SJCRH30 (cell line): Measurements from ENCODE around the gene ABCC2. TPM values are rescaled to one million over a fixed set of nuclear protein-coding genes. Genes with fewer than 3 reads are reported as not detected.
A peak's percentile ranks its signal among the peaks of the same experiment; 100 is the strongest.

Source experiments
- DNase-seq, 2 experiments: peaks; one replicate each; pipeline ENCODE4 v3.0.0-alpha.2; 2015 to 2020
- H3K27ac ChIP-seq: fragments of 250-450 bp; sonication (Bioruptor Pico); 2 replicates; pipeline ENCODE4 v1.5.1; 2020; ENCODE audit warnings: mild to moderate bottlenecking, moderate library complexity
- H3K27me3 ChIP-seq: fragments of 250-450 bp; sonication (Bioruptor Pico); 2 replicates; pipeline ENCODE4 v1.5.1; 2020; ENCODE audit warnings: mild to moderate bottlenecking, moderate library complexity
- H3K36me3 ChIP-seq: fragments of 250-450 bp; sonication (Bioruptor Pico); 2 replicates; pipeline ENCODE4 v1.5.1; 2020; ENCODE audit warnings: mild to moderate bottlenecking, moderate library complexity
- H3K4me1 ChIP-seq: fragments of 250-450 bp; sonication (Bioruptor Pico); 2 replicates; pipeline ENCODE4 v1.5.1; 2020; ENCODE audit warnings: mild to moderate bottlenecking, moderate library complexity
- H3K4me3 ChIP-seq: fragments of 250-450 bp; sonication (Bioruptor Pico); 2 replicates; pipeline ENCODE4 v1.5.1; 2020; ENCODE audit warnings: mild to moderate bottlenecking, moderate library complexity
- H3K9me3 ChIP-seq: fragments of 250-450 bp; sonication (Bioruptor Pico); replicated peaks from 2 replicates; pipeline ENCODE4 v1.5.1; 2020; ENCODE audit warnings: mild to moderate bottlenecking, moderate library complexity
- total RNA-seq: library from RNA; depleted of rRNA; stranded (reverse); fragments of >200 nt; shearing (Covaris generic); gene quantifications from 2 replicates; pipeline ENCODE4 v1.2.3, GENCODE V29; 2014

The ABCC2 gene
- total RNA-seq, 1 experiment from 2014 or later = 0.24 TPM

DNA sequence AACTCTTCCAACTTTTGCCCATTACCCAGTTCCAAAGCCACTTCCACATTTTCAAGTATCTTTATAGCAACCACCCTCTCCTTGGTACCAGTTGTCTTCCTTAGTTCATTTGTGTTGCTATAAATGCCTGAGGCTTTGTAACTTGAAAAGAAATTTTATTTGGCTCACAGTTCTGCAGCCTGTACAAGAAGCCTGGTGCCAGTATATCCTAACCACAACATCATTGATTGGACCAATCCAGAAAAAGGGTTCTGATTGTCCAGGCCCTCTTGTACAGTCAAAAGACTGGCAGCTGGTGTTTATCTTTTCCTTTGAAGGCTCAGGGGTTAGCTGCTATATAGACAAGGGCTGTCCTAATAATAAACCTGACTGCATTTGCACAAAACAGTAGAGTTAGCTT is 21.1 kb upstream of the ABCC2 start:
- Histone ChIP-seq H3K4me1 (no peaks in the 10 kb centered on the region), H3K27me3 (no peaks in the 10 kb centered on the region), H3K4me3 (no peak overlapping the region), H3K36me3 (peaks cover 16% of the 10 kb centered on the region), H3K9me3 (no peaks in the 10 kb centered on the region), H3K27ac (no peak overlapping the region)
- DNase-seq = no peak

DNA sequence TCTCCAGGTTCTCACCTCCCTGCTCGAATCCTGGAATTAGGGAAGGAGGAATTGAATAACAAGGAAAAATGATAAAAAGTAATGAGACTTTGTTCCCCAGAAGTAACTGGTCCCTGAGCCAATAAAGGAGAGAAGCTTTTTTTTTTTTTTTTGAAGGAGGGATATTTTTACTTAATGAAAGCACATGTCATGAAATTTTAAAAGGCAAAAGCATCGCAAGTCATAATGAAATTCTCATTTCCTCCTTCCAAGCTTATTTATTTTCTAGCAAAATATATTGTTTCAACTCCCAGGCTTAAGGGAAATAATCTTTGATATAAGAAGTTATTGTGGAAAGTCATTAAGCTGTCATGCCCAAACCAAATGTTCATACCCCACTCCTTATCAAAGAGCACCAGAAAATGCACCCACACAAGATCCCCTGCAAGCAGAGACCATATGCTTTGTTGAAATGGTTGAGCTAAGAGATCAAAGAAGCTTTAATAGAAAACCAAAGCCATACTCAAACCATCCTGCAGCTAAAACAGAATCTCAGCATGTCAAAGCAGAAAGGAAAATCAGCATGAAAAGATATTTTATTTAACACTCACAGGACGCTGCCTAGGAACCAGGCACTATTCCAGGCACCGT is 16.7 kb upstream of the ABCC2 start:
- H3K4me3 ChIP-seq = no peak overlapping the region
- DNase-seq = no peak

DNA sequence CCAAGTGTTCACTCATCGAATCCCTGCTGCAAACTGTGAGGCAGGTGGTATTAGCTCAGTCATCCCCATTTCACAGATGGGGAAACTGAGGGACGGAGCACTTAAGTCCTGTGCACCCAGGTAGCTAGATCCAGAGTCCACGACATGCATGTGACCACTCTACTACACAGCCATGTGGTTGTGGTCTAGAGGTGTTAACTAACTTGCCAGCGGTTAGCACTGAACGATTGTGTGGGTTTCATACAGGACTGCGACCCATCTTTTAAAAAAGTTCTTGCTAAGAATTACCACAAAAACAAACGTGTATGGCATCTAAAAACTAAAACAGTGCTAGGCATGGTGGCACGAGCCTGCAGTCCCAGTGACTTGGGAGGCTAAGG is 16.1 kb upstream of the ABCC2 start:
- no peak overlapping the region for H3K4me3 ChIP-seq
- no peaks in the 10 kb centered on the region for H3K27me3 ChIP-seq
- H3K27ac ChIP-seq = no peak overlapping the region
- H3K4me1 ChIP-seq = no peaks in the 10 kb centered on the region
- H3K36me3 ChIP-seq = no peaks in the 10 kb centered on the region
- DNase-seq = no peak
- H3K9me3 ChIP-seq = no peaks in the 10 kb centered on the region

More for the DNA sequence above, 16.7 kb upstream of the ABCC2 start:
- H3K9me3 ChIP-seq = no peaks in the 10 kb centered on the region
- no peaks in the 10 kb centered on the region for H3K27me3 ChIP-seq
- H3K4me1 ChIP-seq = no peaks in the 10 kb centered on the region
- no peaks in the 10 kb centered on the region for H3K36me3 ChIP-seq
- H3K27ac ChIP-seq = no peak overlapping the region

DNA sequence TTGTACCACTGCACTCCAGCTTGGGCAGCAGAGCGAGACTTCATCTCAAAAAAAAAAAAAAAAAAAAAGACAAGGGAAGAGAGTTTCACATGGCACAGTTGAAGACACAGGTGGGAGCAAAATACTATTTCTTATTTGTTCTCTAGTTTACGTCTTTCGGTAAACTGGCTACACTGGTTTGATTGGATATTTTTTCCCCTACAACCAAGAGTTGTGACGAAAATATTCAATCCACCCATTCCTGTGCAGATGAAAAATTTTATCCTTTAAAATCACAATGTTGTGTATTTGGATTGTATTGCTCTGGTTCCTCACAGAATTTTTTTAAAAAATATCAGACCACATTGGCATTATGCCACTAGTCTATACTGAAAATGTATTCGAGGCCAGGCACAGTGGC is 14.5 kb upstream of the ABCC2 start:
- Histone ChIP-seq H3K4me1 (no peaks in the 10 kb centered on the region), H3K27ac (no peak overlapping the region), H3K36me3 (no peaks in the 10 kb centered on the region), H3K27me3 (no peaks in the 10 kb centered on the region), H3K4me3 (no peak overlapping the region), H3K9me3 (no peaks in the 10 kb centered on the region)
- DNase-seq = no peak

DNA sequence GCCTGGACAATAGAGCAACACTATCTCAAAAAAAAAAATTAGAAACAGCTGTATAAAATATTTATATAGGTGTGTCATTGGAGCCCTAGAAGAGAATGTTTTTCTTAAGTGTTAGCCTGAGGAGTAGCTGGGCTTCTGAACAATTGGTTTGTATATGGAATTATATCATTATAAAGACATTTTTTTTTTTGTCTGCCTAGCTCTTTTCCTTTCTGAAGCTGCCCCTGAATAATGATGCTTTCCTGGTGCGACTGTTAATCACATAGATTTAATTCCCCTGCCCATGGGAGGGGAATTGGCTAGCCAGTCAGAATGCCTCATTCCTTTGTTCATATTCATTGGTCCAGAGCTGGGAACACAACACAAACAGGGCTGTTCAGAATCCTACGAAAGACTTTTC is 13.9 kb upstream of the ABCC2 start:
- Histone ChIP-seq H3K36me3 (no peaks in the 10 kb centered on the region), H3K27me3 (no peaks in the 10 kb centered on the region), H3K27ac (no peak overlapping the region), H3K9me3 (no peaks in the 10 kb centered on the region), H3K4me1 (no peaks in the 10 kb centered on the region), H3K4me3 (no peak overlapping the region)
- DNase-seq = no peak

DNA sequence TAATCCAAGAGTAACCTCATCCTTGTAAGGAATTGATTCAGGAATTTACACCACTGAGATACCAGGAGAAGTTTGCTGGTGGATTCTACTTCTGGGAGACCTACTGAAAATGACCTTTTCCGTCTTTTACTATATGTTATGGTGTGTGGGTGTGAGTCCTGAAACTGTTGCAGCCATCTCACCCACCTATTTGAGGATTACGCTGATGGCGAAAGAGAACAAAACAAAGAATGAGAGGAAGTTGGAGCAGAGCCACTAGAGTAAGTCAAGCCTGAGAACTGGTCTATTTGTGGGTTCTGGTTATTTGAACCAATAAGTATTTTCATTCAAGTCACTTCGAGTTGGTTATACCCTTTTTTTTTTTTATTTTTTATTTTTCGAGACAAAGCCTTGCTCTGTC is 12.7 kb upstream of the ABCC2 start:
- Histone ChIP-seq H3K4me3 (no peak overlapping the region), H3K27me3 (no peaks in the 10 kb centered on the region), H3K4me1 (no peaks in the 10 kb centered on the region), H3K9me3 (no peaks in the 10 kb centered on the region), H3K36me3 (no peaks in the 10 kb centered on the region), H3K27ac (no peak overlapping the region)
- no peak for DNase-seq

DNA sequence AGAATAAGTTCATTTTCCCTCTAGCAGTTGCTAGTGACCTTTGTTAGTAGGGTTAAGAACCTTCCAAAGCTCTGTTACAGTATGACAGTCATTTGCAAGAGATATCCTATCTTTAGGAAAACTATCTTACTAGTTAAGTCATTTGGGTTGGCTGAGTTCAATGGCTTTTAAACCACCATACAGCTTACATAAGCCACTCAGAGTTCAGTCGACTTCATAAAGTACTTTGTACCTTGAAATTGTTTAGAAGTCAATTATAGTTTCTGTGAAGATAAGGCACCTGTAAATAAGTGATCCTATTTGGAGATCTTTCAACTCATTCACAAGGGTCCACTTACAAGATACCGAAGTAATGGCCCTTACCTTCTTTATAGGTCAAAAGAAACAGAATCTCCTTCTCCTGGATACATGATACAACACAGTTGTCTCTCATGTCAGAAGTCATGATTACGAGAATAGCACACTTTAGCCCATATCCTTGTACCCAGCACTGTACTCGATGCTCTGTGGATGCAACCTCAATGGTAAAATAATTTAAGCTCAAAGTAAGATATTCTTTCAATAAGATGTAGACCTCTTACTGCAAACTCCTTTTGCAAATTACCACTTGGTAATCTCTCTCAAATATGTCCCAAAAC is 11.9 kb upstream of the ABCC2 start:
- Histone ChIP-seq H3K4me1 (no peaks in the 10 kb centered on the region), H3K9me3 (no peaks in the 10 kb centered on the region), H3K27me3 (no peaks in the 10 kb centered on the region), H3K4me3 (no peak overlapping the region), H3K36me3 (no peaks in the 10 kb centered on the region), H3K27ac (no peak overlapping the region)
- no peak for DNase-seq

DNA sequence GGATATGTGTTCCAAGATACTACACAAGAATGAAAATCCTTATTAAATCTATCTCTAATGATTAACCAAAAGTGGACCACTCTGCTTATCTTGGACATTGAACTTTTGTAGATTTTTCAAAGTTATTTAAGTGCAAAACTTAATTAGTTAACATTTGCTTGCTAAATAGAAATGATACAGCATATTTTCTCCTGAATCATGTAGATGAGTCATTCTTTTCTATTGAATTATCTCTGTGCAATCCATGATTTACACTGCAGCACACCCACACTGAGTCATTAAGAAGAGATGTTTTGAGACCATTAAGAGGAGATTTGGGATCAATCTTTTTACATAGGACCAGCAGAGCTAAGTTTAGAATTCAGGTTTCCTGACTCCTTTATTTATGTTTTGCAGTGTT is 6.6 kb upstream of the ABCC2 start:
- Histone ChIP-seq H3K9me3 (no peaks in the 10 kb centered on the region), H3K4me1 (no peaks in the 10 kb centered on the region), H3K27ac (no peak overlapping the region), H3K36me3 (no peaks in the 10 kb centered on the region), H3K27me3 (no peaks in the 10 kb centered on the region), H3K4me3 (no peak overlapping the region)
- DNase-seq = no peak

DNA sequence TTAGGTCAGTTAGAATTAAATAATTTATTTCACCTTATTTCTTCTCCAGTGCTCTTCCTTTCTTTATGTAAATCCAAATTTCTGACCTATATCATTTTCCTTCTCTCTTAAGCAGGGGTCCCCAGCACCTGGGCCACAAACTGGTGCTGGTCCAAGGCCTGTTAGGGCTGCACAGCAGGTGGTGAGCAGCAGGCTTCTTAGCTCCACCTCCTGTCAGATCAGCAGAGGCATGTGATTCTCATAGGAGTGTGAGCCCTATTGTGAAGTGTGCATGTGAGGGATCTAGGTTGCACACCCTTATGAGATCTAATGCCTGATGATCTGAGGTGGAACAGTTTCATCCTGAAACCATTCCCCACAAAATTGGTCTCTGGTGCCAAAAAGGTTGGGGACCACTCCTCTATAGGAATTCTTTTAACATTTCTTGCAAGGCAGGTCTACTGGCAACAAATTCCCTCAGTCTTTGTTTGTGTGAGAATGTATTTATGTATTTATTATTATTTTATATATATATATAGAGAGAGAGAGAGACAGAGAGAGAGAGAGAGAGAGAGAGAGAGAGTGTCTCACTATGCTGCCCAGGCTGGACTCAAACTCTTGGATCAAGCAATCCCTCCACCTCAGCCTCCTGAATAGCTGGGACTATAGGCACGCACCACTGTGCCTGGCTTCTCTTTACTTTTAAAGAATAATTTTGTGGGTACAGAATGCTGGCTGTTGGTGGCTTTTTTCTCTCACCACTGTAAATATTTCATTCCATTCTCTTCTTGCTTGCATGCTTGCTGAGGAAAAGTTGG is 4.3 kb upstream of the ABCC2 start:
- H3K4me1 ChIP-seq = no peaks in the 10 kb centered on the region
- H3K27ac ChIP-seq = no peak overlapping the region
- H3K27me3 ChIP-seq = no peaks in the 10 kb centered on the region
- no peak for DNase-seq
- no peaks in the 10 kb centered on the region for H3K36me3 ChIP-seq
- no peak overlapping the region for H3K4me3 ChIP-seq
- no peaks in the 10 kb centered on the region for H3K9me3 ChIP-seq

DNA sequence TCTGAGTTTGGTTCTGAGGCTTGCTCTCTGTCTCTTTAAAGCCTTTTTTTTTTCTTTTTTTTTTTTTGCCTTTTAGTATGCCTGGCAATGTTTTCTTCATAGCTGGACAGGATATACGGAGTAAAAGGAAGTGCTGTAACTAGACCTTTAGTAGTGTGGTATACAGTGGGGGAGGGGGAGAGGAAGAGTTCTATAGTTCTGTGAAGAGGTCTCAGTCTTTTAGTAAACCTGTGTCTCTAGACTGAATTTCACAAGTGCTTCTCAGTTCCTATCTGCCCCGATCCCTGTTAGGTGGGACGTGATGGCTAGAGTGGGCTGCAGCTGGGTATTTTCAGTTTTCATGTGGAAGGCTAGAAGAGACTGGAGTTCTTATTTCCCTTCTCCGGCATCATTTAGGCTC is 3.1 kb upstream of the ABCC2 start:
- peak; percentile 28 to 58 for DNase-seq
- Histone ChIP-seq H3K36me3 (no peaks in the 10 kb centered on the region), H3K27ac (peak overlapping the region; percentile 44), H3K9me3 (no peaks in the 10 kb centered on the region), H3K4me1 (no peaks in the 10 kb centered on the region), H3K27me3 (no peaks in the 10 kb centered on the region), H3K4me3 (peak overlapping the region; percentile 32)

DNA sequence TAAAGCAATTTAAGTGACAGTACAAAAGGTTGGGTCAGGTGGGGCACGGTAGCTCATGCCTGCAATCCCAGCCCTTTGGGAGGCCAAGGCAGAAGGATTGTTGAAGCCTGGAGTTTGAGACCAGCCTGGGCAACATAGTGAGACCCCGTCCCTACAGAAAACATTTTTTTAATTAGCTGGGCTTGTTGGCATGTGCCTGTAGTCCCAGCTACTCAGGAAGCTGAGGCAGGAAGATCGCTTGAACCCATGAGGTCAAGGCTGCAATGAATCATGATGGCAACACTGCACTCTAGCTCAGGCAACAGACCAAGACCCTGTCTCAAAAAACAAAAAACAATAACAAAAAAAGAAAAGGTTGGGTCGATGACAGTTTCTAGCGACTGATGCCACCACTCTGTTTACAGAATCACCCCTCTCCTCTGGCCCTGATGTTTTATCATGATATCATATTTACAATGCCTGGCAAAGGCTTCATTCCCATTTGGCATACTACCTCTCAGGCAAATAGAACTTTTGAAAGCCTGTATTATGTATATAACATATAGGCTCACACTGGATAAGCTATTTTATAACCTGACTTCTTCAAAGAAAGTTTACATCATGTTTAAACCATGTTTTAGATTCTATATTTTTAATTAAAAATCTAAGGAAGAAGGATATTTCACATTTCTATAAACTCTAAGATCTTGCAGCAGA is 558 bp upstream of the ABCC2 start:
- DNase-seq = no peak
- Histone ChIP-seq H3K27ac (no peak overlapping the region), H3K27me3 (no peaks in the 10 kb centered on the region), H3K4me3 (no peak overlapping the region), H3K4me1 (no peaks in the 10 kb centered on the region), H3K36me3 (no peaks in the 10 kb centered on the region), H3K9me3 (no peaks in the 10 kb centered on the region)

DNA sequence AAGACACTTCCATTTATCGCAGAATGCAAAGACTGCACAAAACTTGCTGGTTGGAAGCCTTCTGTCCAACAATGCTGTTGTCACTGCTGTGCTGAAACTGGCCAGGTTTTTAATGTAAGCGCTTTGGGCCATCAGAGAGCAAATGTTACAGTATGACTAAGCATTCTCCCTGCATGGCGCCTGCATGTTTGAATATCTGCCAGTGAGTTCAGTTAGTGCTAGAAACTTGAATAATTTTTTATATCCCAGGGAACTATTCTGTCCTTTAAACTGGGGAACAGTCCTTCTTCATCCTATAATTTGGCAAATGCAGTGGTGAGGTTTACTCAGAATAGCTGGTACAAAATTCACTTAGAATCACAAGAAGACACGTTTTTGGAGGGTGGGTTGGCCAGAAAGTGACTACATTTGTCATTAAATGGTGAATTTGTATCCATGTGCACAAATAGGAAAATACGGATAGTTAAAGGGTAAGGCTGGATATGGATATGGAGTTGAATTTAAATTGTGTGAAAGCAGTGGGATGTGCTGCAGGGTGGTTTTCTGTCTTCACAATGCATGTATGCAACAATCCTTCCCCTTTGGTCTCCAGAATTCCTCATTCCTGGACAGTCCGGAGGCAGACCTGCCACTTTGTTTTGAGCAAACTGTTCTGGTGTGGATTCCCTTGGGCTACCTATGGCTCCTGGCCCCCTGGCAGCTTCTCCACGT is 1.7 kb downstream of the ABCC2 start:
- H3K36me3 ChIP-seq = no peaks in the 10 kb centered on the region

DNA sequence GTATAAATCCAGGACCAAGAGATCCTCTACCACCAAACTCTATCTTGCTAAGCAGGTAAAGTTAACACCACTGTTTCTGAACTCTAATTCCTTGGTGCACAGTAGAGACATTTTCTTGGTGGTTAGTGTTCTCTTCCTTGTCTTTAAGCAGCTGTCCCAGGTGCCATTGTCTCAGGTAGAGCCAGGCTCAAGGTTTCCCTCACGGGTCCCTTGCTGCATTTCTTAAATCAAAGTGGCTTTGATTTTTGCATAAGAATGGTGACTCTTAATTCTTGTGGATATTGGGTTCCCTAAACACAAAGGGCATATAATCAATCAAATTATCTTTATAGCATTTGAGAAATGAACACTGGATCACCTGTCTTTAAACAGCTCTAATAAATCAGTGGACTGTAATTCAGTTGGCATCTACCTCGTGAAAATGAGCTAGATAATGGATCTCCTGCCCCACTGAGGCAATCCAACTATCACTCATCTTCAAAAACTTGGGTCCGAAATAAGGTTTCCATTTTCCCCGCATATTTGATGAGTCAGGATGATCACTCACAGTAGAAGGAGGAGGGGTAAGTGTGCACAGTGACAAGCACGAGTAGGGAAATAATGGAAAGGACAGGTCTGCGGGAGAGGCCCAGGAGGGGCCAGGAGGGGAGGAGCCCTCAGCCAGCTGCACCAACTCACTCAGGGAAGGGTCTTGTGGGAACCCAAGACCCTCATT is 2.4 kb downstream of the ABCC2 start:
- Histone ChIP-seq H3K27me3 (no peaks in the 10 kb centered on the region), H3K27ac (no peak overlapping the region), H3K9me3 (no peaks in the 10 kb centered on the region), H3K4me3 (no peak overlapping the region), H3K36me3 (no peaks in the 10 kb centered on the region), H3K4me1 (no peaks in the 10 kb centered on the region)
- DNase-seq = no peak

More for the DNA sequence above, 1.7 kb downstream of the ABCC2 start:
- no peaks in the 10 kb centered on the region for H3K27me3 ChIP-seq
- no peak for DNase-seq
- H3K9me3 ChIP-seq = no peaks in the 10 kb centered on the region
- no peak overlapping the region for H3K4me3 ChIP-seq
- no peak overlapping the region for H3K27ac ChIP-seq
- no peaks in the 10 kb centered on the region for H3K4me1 ChIP-seq

DNA sequence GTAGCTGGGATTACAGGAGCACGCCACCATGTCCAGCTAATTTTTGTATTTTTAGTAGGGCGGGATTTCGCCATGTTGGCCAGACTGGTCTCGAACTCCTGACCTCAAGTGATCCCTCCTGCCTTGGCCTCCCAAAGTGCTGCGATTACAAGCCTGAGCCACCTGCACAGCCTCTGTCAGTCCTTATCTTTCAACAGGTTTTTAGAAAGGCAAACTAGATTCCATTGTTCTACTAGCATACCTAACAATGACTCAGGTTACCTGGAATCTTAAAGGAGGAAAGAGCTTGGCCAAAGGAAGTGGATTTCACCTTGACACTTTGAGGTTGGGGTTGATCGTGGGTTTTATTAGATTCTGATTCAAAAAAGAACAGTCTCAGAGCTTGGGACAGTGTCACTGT is 3.2 kb downstream of the ABCC2 start:
- no peaks in the 10 kb centered on the region for H3K4me1 ChIP-seq
- H3K27me3 ChIP-seq = no peaks in the 10 kb centered on the region
- no peak overlapping the region for H3K27ac ChIP-seq
- no peak for DNase-seq
- H3K36me3 ChIP-seq = no peaks in the 10 kb centered on the region
- no peak overlapping the region for H3K4me3 ChIP-seq
- H3K9me3 ChIP-seq = no peaks in the 10 kb centered on the region
